Coronary artery (tissue), 2 donors: ENCODE results near the gene SNX21.
A peak's percentile ranks its signal among the peaks of the same experiment; 100 is the strongest.
"Not testable (repeated sequence)": the region's sequence is repeated elsewhere in the genome, so short reads cannot be mapped to it uniquely, and the experiment has no call there.

Experiments
- DNase-seq: peaks from one replicate; pipeline ENCODE4 v3.0.0-alpha.2; 2017; ENCODE audit warnings: low spot score
- H3K27ac ChIP-seq, 2 donors: fragments of 200-600 bp; sonication (generic); one replicate each; pipeline ENCODE4 v1.5.1; 2016 to 2019
- H3K4me3 ChIP-seq: fragments of 200-600 bp; sonication (generic); 2 replicates; pipeline ENCODE4 v1.5.1; 2016; ENCODE audit warnings: mild to moderate bottlenecking, moderate library complexity
- TF ChIP-seq, protein P1 (sequence below): fragments of 200-600 bp; sonication (generic); IDR thresholded peaks from one replicate; pipeline ENCODE4 v1.5.1; 2019; ENCODE audit warnings: antibody characterized with exemption

Gene SNX21

DNA sequence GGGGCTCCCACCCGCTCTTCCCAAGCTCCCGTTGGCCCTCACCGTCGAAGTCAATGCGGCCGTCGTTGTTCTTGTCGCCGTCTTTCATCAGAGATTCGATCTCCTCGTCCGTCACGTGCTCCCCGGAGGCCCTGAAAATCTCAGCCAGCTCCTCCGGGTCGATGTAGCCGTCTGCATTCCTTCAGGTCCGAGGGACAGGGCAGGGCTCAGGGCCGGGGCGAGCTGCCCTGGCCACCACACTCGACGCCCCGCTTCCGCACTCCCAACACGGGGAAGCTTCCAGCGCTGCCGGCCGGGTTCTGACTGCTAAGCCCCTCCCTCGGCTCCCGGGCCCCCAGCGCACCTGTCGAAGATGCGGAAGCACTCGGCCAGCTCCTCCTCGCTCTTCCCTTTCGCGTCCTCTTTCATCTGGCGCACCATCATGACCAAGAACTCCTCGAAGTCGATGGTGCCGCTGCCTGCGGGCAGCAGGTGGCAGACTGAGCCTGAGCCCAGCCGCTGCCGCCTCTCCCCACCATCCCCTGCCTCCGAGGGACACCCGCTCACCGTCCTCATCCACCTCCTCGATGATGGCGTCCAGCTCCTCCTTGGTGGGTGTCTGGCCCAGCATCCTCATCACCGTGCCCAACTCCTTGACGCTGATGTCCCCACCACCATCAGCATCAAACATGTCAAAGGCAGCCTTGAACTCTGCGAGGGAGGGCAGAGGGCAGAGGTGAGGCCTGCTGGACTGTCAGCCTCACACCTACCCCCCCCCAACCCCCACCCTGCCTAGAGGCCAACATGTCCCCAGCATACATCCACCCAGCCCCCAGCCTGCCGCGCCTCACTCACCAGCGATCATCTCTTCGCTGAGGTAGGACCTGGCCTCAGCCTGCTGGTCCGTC lies 9.4 kb upstream of the SNX21 start:
- Histone ChIP-seq H3K27ac (peak overlapping the region in 1 of 2 donors; percentile 53), H3K4me3 (peak overlapping the region; percentile 53)
- no peak for DNase-seq

DNA sequence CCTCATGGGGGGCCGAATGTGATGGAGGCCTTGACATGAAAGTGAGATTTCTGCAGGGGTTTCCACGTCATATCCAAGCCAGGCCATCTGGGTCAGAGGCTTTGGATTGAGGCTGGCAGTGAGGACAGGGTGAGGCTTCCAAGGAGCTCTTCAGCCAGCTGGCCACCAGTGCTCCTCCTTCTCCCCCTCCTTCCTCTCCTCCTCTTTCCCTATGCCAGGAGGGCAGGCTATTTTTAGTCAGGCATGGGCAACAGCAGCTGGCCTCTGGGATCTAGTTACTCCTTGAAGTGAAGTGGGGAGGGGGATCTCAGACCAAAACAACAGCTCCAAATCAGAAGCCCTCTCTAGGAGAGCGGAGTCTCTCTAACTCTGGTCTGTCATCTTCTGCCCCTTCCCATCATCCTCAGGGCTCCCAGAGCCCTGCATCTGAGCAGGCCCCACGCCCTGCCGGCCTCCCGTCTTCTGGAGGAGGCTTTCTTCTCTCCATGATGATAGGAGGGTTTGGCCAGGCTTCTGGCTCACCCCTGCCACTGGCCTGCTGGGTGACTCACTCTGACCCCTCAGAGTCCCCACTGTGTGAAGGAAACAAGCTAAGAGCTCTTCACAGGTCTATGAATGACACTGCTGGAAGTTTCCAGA lies 7.1 kb upstream of the SNX21 start:
- TF ChIP-seq, protein P1, sequence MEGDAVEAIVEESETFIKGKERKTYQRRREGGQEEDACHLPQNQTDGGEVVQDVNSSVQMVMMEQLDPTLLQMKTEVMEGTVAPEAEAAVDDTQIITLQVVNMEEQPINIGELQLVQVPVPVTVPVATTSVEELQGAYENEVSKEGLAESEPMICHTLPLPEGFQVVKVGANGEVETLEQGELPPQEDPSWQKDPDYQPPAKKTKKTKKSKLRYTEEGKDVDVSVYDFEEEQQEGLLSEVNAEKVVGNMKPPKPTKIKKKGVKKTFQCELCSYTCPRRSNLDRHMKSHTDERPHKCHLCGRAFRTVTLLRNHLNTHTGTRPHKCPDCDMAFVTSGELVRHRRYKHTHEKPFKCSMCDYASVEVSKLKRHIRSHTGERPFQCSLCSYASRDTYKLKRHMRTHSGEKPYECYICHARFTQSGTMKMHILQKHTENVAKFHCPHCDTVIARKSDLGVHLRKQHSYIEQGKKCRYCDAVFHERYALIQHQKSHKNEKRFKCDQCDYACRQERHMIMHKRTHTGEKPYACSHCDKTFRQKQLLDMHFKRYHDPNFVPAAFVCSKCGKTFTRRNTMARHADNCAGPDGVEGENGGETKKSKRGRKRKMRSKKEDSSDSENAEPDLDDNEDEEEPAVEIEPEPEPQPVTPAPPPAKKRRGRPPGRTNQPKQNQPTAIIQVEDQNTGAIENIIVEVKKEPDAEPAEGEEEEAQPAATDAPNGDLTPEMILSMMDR, result no peak
- H3K27ac ChIP-seq, result peak overlapping the region; percentile 89 to 92
- DNase-seq, result no peak
- H3K4me3 ChIP-seq, result no peak overlapping the region

More for the DNA sequence above, 9.4 kb upstream of the SNX21 start:
- TF ChIP-seq, protein P1, result peak; percentile 21

DNA sequence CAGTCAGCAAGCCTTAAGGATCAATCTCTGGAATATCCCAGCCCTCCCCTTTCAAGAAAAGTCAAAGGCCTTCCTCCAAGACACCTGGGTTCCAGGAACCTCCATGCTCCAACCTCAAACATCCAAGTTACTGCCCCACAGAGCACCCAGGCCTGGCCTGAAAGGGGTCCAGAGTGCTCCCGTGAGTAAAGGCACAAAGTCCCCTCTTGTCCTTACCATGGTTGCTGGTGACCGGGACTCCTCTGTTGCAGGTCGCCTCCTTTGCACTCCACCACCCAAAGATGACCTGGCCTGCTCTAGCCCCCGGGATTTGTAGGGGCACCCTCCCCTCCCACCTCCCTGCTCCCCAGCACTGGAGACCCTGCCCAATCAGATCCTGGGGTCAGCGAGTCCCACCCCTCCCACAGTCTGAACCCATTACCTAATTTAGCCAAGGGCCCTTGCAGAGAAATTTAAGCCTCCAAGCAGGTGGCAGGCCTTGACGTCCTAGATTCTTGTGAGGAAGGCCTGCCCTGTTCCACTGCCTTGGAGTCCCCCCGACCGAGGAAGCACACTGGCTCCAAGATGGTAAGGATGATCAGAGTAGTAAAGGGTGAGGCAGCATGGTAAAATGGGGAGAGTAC lies 6.5 kb upstream of the SNX21 start, which contains the start of gene TNNC2:
Gene TNNC2, minus strand, starts transcription at position 283 of the 623 bp plus-strand sequence. Its CDS starts 64 bp downstream, at position 219.
- DNase-seq, result no peak
- H3K27ac ChIP-seq, result peak within 1 kb of the TSS; percentile 89 to 92
- TF ChIP-seq, protein P1, result no peak
- no peak within 1 kb of the TSS for H3K4me3 ChIP-seq

DNA sequence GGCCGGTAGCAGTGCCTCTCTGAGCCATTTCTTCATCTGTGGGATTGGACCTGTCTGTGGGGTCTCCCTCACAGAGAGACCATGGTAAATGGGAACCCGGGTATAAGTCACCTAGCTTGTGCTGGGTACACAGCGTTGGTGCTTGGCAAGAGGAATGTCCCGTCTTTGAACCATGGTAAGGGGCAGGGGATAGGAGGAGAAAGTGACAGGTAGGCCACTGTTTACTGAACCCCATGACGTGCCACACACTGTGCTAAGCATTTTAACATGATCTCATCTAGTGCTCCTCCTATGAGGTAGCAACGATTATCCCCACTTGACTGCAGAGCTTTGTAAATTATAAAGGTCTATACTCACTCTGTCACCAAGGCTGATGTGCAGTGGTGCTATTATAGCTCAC lies 5.9 kb upstream of the SNX21 start:
- no peak overlapping the region for H3K4me3 ChIP-seq
- H3K27ac ChIP-seq, result peak overlapping the region; percentile 89 to 92
- TF ChIP-seq, protein P1, result no peak

DNA sequence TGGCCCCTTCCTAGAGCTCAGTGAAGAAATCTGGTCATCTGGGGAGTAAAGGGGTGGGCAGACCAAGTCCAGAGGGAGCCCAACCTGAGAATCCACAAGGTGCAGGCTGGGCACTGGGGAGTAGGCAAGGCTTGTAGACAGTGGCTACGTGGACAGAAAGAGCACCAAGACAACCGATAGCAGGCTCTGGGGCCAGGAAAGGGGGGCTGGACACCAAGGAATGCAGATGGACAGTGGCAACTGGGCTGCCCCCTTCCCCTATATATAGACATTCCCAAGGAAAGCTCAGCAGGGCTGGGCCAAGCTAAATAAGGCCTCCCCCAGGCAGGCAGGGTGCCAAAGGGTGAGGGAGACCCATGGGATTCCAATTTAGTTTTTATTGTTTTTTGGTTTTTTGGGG lies 5.0 kb upstream of the SNX21 start:
- DNase-seq, result no peak
- TF ChIP-seq, protein P1, result no peak
- H3K4me3 ChIP-seq, result no peak overlapping the region
- peak overlapping the region; percentile 89 to 92 for H3K27ac ChIP-seq

More for the DNA sequence above, 5.9 kb upstream of the SNX21 start:
- DNase-seq, result no peak

DNA sequence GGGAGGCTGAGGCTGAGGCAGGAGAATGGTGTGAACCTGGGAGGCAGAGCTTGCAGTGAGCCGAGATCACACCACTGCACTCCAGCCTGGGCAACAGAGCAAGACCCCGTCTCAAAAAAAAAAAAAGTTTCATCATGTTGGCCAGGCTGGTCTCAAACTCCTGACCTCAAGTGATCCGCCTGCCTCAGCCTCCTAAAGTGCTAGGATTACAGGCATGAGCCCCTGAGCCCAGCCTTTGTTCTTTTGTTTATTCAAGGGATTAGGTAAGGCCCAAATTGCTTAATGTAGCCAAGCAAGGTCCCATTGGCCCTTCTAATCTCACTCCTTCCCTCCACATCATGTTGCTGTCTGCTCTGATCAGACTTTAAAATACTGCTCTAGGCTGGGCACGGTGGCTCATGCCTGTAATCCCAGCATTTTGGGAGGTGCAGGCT lies 3.9 kb upstream of the SNX21 start:
- not testable (repeated sequence) for DNase-seq, H3K4me3 ChIP-seq
- H3K27ac ChIP-seq, result peak overlapping the region; percentile 89 to 92

DNA sequence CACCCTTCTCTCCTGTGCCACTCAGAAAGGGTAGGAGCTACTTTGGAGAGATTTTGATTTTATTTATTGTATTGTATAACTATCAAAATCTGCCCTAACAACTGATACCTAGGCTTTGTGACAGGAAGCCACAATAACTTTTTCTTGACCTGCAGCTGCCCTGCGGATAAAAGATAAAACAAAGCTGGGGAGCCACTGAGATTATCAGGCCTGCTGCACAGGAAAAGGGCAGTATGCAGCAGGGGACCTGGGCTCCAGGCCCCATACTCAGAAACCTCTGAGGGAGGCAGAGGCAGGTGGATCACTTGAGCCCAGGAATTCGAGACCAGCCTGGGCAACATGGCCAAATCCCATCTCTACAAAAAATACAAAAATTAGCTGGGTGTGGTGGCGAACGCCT lies 980 bp upstream of the SNX21 start:
- Histone ChIP-seq H3K27ac (peak overlapping the region; percentile 86 to 97), H3K4me3 (no peak overlapping the region)
- DNase-seq, result no peak
- TF ChIP-seq, protein P1, result no peak
